OCI-LY3 (cell line): Measurements from ENCODE around the gene ALKBH3.

Source experiments
- H2AFZ ChIP-seq: fragments of 200-600, 300-600 bp; shearing (Covaris generic); 2 replicates; pipeline ENCODE4 v1.6.0; 2014; ENCODE audit warnings: antibody characterized with exemption, low read depth, low read length
- H3K27ac ChIP-seq: fragments of 200-600, 300-600 bp; sonication (generic); 2 replicates; pipeline ENCODE4 v1.5.1; 2014; ENCODE audit warnings: mild to moderate bottlenecking, low read length, moderate library complexity, mixed read lengths
- H3K27me3 ChIP-seq: fragments of 200-600, 300-600 bp; sonication (generic); 2 replicates; pipeline ENCODE4 v1.6.1; 2014; ENCODE audit warnings: low read depth, low read length, mixed read lengths
- H3K36me3 ChIP-seq: fragments of 200-600, 300-600 bp; sonication (generic); replicated peaks from 2 replicates; pipeline ENCODE3; 2014; ENCODE audit warnings: low read depth, low read length, mixed read lengths
- H3K4me1 ChIP-seq: fragments of 300-600, 200-600 bp; sonication (generic); 2 replicates; pipeline ENCODE4 v1.6.1; 2014; ENCODE audit warnings: low read length, mixed read lengths
- H3K4me2 ChIP-seq: fragments of 200-600, 300-600 bp; sonication (generic); 2 replicates; pipeline ENCODE4 v1.6.1; 2014; ENCODE audit warnings: low read length, mixed read lengths
- H3K4me3 ChIP-seq: fragments of 300-600, 200-600 bp; sonication (generic); 2 replicates; pipeline ENCODE4 v1.5.1; 2014; ENCODE audit warnings: antibody characterized with exemption, mild to moderate bottlenecking, low read length, moderate library complexity
- H3K79me2 ChIP-seq: fragments of 300-600, 200-600 bp; shearing (Covaris generic); 2 replicates; pipeline ENCODE4 v1.6.1; 2014; ENCODE audit warnings: mild to moderate bottlenecking, low read length, mixed read lengths
- H3K9ac ChIP-seq: fragments of 300-600, 200-600 bp; shearing (Covaris generic); 2 replicates; pipeline ENCODE4 v1.6.0; 2014; ENCODE audit warnings: mild to moderate bottlenecking, low read length, moderate library complexity
- H3K9me3 ChIP-seq: fragments of 200-600, 300-600 bp; shearing (Covaris generic); 2 replicates; pipeline ENCODE4 v1.6.1; 2014; ENCODE audit warnings: low read length, mixed read lengths; ENCODE audit not compliant: insufficient read depth
- H4K20me1 ChIP-seq: fragments of 200-600, 300-600 bp; sonication (generic); 2 replicates; pipeline ENCODE4 v1.6.1; 2016; ENCODE audit warnings: low read length, mixed read lengths; ENCODE audit not compliant: insufficient read depth
- EZH2phosphoT487 ChIP-seq: fragments of 200-600 bp; shearing (Covaris generic); IDR thresholded peaks from 2 replicates; pipeline ENCODE4 v1.6.1; 2018; ENCODE audit warnings: antibody characterized with exemption, mixed run types, low read depth
- TF ChIP-seq, protein P1 (sequence below): fragments of 200-600, 300-600 bp; sonication (generic); IDR thresholded peaks from 2 replicates; pipeline ENCODE4 v1.5.1; 2014; ENCODE audit warnings: antibody characterized with exemption, low read length, low read depth

ALKBH3 gene

DNA sequence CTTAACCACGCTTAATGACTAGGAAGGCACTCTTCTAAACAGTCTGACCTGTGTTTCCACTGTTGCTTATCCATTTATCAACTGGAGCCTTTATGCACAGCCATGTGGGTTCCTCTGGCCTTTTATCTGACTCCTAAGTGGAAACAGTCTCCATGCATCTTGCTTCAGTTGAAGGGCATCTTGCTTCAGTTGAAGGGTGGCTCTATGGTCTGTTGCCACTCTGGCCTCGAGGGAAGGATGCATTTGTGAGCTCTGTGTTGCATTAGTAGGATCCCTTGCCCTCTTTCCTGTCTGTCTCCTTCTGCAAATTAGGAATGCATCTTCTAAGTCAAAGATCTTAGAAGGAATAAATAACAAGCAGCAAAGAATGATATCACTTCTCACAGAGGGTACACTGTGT is 36.0 kb downstream of the ALKBH3 start:
- Histone ChIP-seq H3K9me3 (no peaks in the 10 kb centered on the region), H2AFZ (no peak overlapping the region), H3K27ac (no peak overlapping the region), H3K4me2 (no peak overlapping the region), H3K4me3 (no peak overlapping the region), H3K36me3 (peaks cover 40% of the 10 kb centered on the region), H4K20me1 (no peaks in the 10 kb centered on the region), H3K4me1 (peaks cover 7% of the 10 kb centered on the region), H3K9ac (no peak overlapping the region), H3K79me2 (no peaks in the 10 kb centered on the region), H3K27me3 (no peaks in the 10 kb centered on the region)
- TF ChIP-seq, protein P1, sequence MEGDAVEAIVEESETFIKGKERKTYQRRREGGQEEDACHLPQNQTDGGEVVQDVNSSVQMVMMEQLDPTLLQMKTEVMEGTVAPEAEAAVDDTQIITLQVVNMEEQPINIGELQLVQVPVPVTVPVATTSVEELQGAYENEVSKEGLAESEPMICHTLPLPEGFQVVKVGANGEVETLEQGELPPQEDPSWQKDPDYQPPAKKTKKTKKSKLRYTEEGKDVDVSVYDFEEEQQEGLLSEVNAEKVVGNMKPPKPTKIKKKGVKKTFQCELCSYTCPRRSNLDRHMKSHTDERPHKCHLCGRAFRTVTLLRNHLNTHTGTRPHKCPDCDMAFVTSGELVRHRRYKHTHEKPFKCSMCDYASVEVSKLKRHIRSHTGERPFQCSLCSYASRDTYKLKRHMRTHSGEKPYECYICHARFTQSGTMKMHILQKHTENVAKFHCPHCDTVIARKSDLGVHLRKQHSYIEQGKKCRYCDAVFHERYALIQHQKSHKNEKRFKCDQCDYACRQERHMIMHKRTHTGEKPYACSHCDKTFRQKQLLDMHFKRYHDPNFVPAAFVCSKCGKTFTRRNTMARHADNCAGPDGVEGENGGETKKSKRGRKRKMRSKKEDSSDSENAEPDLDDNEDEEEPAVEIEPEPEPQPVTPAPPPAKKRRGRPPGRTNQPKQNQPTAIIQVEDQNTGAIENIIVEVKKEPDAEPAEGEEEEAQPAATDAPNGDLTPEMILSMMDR, result no peak
- TF ChIP-seq EZH2phosphoT487, result no peak

DNA sequence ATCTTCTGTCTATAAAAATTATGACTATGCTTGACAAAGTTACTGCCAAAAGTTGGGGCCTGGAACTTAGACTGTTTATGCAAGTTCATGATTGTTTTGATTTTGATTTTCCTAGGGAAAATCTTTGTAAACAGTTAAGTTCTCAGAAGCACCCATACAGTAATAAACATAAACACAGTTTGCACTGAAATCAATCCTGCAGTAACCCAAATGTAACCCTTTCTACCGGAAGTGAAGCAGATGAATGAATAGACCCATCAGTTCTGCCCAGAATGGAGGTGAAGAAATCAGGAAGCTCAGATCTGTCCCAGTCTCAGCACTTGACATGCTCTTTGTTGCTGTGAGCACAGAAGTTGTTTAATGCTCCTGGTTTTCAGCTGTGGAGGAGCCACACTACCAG is 37.2 kb downstream of the ALKBH3 start:
- no peak overlapping the region for H3K27ac ChIP-seq
- H3K9ac ChIP-seq, result no peak overlapping the region
- peaks cover 7% of the 10 kb centered on the region for H3K4me1 ChIP-seq
- no peak overlapping the region for H2AFZ ChIP-seq
- no peak for TF ChIP-seq EZH2phosphoT487
- TF ChIP-seq, protein P1, result no peak
- no peaks in the 10 kb centered on the region for H4K20me1 ChIP-seq
- no peaks in the 10 kb centered on the region for H3K27me3 ChIP-seq
- H3K36me3 ChIP-seq, result peaks cover 36% of the 10 kb centered on the region
- no peak overlapping the region for H3K4me2 ChIP-seq
- H3K79me2 ChIP-seq, result no peaks in the 10 kb centered on the region
- H3K9me3 ChIP-seq, result no peaks in the 10 kb centered on the region
- no peak overlapping the region for H3K4me3 ChIP-seq

DNA sequence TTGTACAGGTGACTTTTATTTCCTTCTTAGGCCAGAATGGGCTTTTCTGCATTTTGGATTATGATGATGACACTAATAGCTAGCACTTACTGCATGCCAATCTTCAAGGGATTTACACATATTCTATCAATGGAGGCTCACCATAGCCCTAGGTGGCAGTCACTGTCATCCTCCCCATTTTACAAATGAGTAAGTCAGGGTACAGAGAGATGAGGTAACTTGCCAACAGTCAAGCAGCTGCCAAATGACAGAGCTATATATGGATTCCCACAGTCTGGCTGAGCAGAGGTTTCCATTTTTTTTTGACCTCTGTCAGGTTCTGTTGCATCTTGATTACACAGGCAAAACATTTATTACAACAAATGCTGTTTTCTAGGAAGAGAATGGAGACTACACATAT is 38.0 kb downstream of the ALKBH3 start:
- no peaks in the 10 kb centered on the region for H3K27me3 ChIP-seq
- H3K79me2 ChIP-seq, result no peaks in the 10 kb centered on the region
- H2AFZ ChIP-seq, result no peak overlapping the region
- H3K4me3 ChIP-seq, result no peak overlapping the region
- no peak overlapping the region for H3K9ac ChIP-seq
- no peaks in the 10 kb centered on the region for H3K9me3 ChIP-seq
- no peak for TF ChIP-seq EZH2phosphoT487
- TF ChIP-seq, protein P1, result no peak
- H4K20me1 ChIP-seq, result no peaks in the 10 kb centered on the region
- H3K4me2 ChIP-seq, result no peak overlapping the region
- H3K4me1 ChIP-seq, result peaks cover 7% of the 10 kb centered on the region
- H3K36me3 ChIP-seq, result peaks cover 33% of the 10 kb centered on the region
- H3K27ac ChIP-seq, result no peak overlapping the region

DNA sequence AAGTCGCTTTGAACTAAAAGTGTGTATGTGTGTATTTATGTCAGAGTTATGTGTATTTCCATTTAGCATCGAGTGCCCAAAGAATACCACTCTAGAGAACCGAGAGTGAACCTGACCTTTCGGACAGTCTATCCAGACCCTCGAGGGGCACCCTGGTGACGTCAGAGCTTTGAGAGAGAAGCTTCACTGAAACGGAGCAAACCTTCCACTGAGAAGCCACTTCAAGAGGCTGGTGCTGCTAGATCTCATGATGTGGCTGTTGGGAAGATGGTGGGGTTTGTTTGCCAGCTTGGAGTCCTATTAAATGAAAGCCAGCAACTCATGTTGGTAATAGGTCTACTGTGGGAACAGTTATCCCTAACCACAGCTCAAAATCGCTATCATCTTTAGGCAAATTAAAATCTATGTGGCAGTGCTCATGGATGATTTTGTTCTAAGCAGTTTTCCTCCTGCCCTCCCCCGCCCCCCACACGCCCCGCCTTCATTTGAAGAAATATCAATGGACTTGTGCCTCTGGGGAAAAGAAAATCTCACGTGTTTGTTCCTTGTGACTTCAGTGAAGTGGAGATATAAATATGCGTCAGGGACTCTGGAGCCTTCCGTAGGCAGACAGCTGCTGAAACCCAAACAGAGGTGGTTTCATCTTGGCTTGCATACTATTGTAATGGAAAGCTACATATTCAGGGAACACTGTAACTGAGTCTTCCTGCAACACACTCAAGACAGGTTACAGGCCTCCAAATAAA is 39.4 kb downstream of the ALKBH3 start:
- no peaks in the 10 kb centered on the region for H3K79me2 ChIP-seq
- H3K27me3 ChIP-seq, result no peaks in the 10 kb centered on the region
- H3K4me3 ChIP-seq, result no peak overlapping the region
- H3K9ac ChIP-seq, result no peak overlapping the region
- no peak for TF ChIP-seq EZH2phosphoT487
- TF ChIP-seq, protein P1, result no peak
- no peak overlapping the region for H3K4me2 ChIP-seq
- H3K4me1 ChIP-seq, result peaks cover 7% of the 10 kb centered on the region
- no peaks in the 10 kb centered on the region for H4K20me1 ChIP-seq
- H3K36me3 ChIP-seq, result peaks cover 30% of the 10 kb centered on the region
- H3K27ac ChIP-seq, result no peak overlapping the region
- H2AFZ ChIP-seq, result no peak overlapping the region
- no peaks in the 10 kb centered on the region for H3K9me3 ChIP-seq
